Trophoblast cell (in vitro differentiated cells and primary cell): Measurements from ENCODE around the gene RAB23.
"Not testable (repeated sequence)": the region's sequence is repeated elsewhere in the genome, so short reads cannot be mapped to it uniquely, and the experiment has no call there.

Source experiments
- DNase-seq, 2 donors: peaks; one replicate each; pipeline ENCODE4 v3.0.0-alpha.2; 2016
- H2AFZ ChIP-seq: 2 replicates; pipeline ENCODE4 v1.6.1; 2013; ENCODE audit warnings: low read length, moderate library complexity, mild to moderate bottlenecking; ENCODE audit not compliant: insufficient read depth, poor library complexity
- H2AK5ac ChIP-seq: 2 replicates; pipeline ENCODE4 v1.6.1; 2013; ENCODE audit warnings: mild to moderate bottlenecking, low read length
- H2BK120ac ChIP-seq: 2 replicates; pipeline ENCODE4 v1.6.1; 2013; ENCODE audit warnings: low read length, mild to moderate bottlenecking, moderate library complexity; ENCODE audit not compliant: insufficient read depth, poor library complexity
- H2BK12ac ChIP-seq: 2 replicates; pipeline ENCODE4 v1.6.1; 2013; ENCODE audit warnings: mild to moderate bottlenecking, low read length, moderate library complexity
- H2BK5ac ChIP-seq: 2 replicates; pipeline ENCODE4 v1.6.1; 2013; ENCODE audit warnings: low read length, low read depth, moderate library complexity, mild to moderate bottlenecking; ENCODE audit not compliant: poor library complexity
- H3K14ac ChIP-seq: 2 replicates; pipeline ENCODE4 v1.6.1; 2013; ENCODE audit warnings: mild to moderate bottlenecking, low read length
- H3K18ac ChIP-seq: 2 replicates; pipeline ENCODE4 v1.6.1; 2013; ENCODE audit warnings: mild to moderate bottlenecking, low read length
- H3K23ac ChIP-seq: 2 replicates; pipeline ENCODE4 v1.6.1; 2013; ENCODE audit warnings: low read length
- H3K27ac ChIP-seq: 2 replicates; pipeline ENCODE4 v1.5.1; 2013; ENCODE audit warnings: low read depth, mild to moderate bottlenecking, inconsistent platforms, low read length, moderate library complexity
- H3K27me3 ChIP-seq: 2 replicates; pipeline ENCODE4 v1.6.1; 2013; ENCODE audit warnings: inconsistent platforms, mild to moderate bottlenecking, low read length, moderate library complexity; ENCODE audit not compliant: insufficient read depth
- H3K36me3 ChIP-seq, 2 experiments: 1 replicate in 1 of 2; 2 replicates in 1 of 2; pipeline ENCODE4 v1.6.1; 2013; ENCODE audit warnings: low read length in 2 of 2, mild to moderate bottlenecking in 2 of 2, moderate library complexity in 1 of 2; ENCODE audit not compliant: insufficient read depth in 2 of 2, control insufficient read depth in 1 of 2
- H3K4ac ChIP-seq: 2 replicates; pipeline ENCODE4 v1.6.1; 2013; ENCODE audit warnings: low read depth, mild to moderate bottlenecking, low read length, moderate library complexity
- H3K4me1 ChIP-seq, 2 experiments: 1 replicate in 1 of 2; 2 replicates in 1 of 2; pipeline ENCODE4 v1.6.1; 2013; ENCODE audit warnings: low read length in 2 of 2, mild to moderate bottlenecking in 2 of 2, moderate library complexity in 1 of 2; ENCODE audit not compliant: insufficient read depth in 2 of 2, control insufficient read depth in 1 of 2
- H3K4me2 ChIP-seq: 2 replicates; pipeline ENCODE4 v1.6.1; 2013; ENCODE audit warnings: inconsistent platforms, mild to moderate bottlenecking, low read length, moderate library complexity
- H3K4me3 ChIP-seq: 2 replicates; pipeline ENCODE4 v1.5.1; 2013; ENCODE audit warnings: mild to moderate bottlenecking, low read depth, low read length, inconsistent platforms
- H3K79me1 ChIP-seq: one replicate; pipeline ENCODE4 v1.6.1; 2013; ENCODE audit warnings: low read length
- H3K79me2 ChIP-seq: 2 replicates; pipeline ENCODE4 v1.6.1; 2013; ENCODE audit warnings: low read length, mild to moderate bottlenecking; ENCODE audit not compliant: control insufficient read depth, insufficient read depth, poor library complexity
- H3K9ac ChIP-seq: 2 replicates; pipeline ENCODE4 v1.6.1; 2013; ENCODE audit warnings: mild to moderate bottlenecking, low read length
- H3K9me3 ChIP-seq: 2 replicates; pipeline ENCODE4 v1.6.1; 2013; ENCODE audit warnings: low read depth, mild to moderate bottlenecking, control low read depth, inconsistent platforms, low read length; ENCODE audit not compliant: insufficient read depth
- H4K12ac ChIP-seq: 2 replicates; pipeline ENCODE4 v1.6.1; 2013; ENCODE audit warnings: low read depth, mild to moderate bottlenecking, low read length, moderate library complexity
- H4K8ac ChIP-seq: 2 replicates; pipeline ENCODE4 v1.6.1; 2013; ENCODE audit warnings: low read depth, mild to moderate bottlenecking, low read length, moderate library complexity
- H4K91ac ChIP-seq: one replicate; pipeline ENCODE4 v1.6.1; 2013; ENCODE audit warnings: low read depth, mild to moderate bottlenecking, low read length, moderate library complexity
- WGBS: extraction: QIAGEN DNeasy Blood & Tissue Kit; methylation state at CpG from one replicate; pipeline ENCODE4 v1.1.7; 2013; ENCODE audit warnings: missing lambda C conversion rate; ENCODE audit not compliant: insufficient read length, insufficient coverage; ENCODE audit errors: extremely low coverage; 5-methylcytosine and 5-hydroxymethylcytosine counted together

RAB23 gene

GRCh38 chr6:57243526-57243925 lies 21.4 kb upstream of the RAB23 start:
- H3K9ac ChIP-seq, H3K4me2 ChIP-seq: not testable (repeated sequence)

GRCh38 chr6:57242505-57242904 lies 20.4 kb upstream of the RAB23 start:
- Histone ChIP-seq H3K4ac (no peak overlapping the region), H3K18ac (no peak overlapping the region), H3K36me3 (no peaks in the 10 kb centered on the region), H3K9ac (no peak overlapping the region), H3K4me1 (no peaks in the 10 kb centered on the region), H3K14ac (no peak overlapping the region), H4K91ac (no peak overlapping the region), H3K23ac (no peak overlapping the region), H3K4me2 (no peak overlapping the region), H3K27ac (no peak overlapping the region), H3K27me3 (no peaks in the 10 kb centered on the region), H3K79me2 (no peaks in the 10 kb centered on the region), H3K79me1 (no peaks in the 10 kb centered on the region), H2BK120ac (no peak overlapping the region), H4K8ac (no peak overlapping the region), H2BK5ac (no peak overlapping the region), H2BK12ac (no peak overlapping the region), H3K9me3 (peaks cover 1% of the 10 kb centered on the region), H4K12ac (no peak overlapping the region), H2AK5ac (no peak overlapping the region), H3K4me3 (no peak overlapping the region), H2AFZ (no peak overlapping the region)
- no CpG with 5 or more reads among the region's 2 CpGs for WGBS
- DNase-seq, result peak in 1 of 2 donors; percentile 12

More at GRCh38 chr6:57243526-57243925, 21.4 kb upstream of the RAB23 start:
- not testable (repeated sequence) for H2BK5ac ChIP-seq, H4K8ac ChIP-seq, H3K79me1 ChIP-seq, H3K9me3 ChIP-seq, H4K91ac ChIP-seq, H2BK12ac ChIP-seq, H2AFZ ChIP-seq, H3K4me3 ChIP-seq, H3K18ac ChIP-seq, H3K36me3 ChIP-seq, H3K4me1 ChIP-seq, H3K27me3 ChIP-seq, H2BK120ac ChIP-seq, H3K27ac ChIP-seq, H4K12ac ChIP-seq, H2AK5ac ChIP-seq, H3K14ac ChIP-seq, DNase-seq, H3K79me2 ChIP-seq, H3K23ac ChIP-seq, H3K4ac ChIP-seq
- no CpG with 5 or more reads among the region's 13 CpGs for WGBS

GRCh38 chr6:57226221-57226620 lies 4.1 kb upstream of the RAB23 start:
- Histone ChIP-seq H2AFZ (no peak overlapping the region), H2BK120ac (no peak overlapping the region), H4K8ac (no peak overlapping the region), H3K4me2 (no peak overlapping the region), H3K14ac (no peak overlapping the region), H3K36me3 (no peaks in the 10 kb centered on the region), H3K4ac (no peak overlapping the region), H3K27me3 (no peaks in the 10 kb centered on the region), H3K9me3 (no peaks in the 10 kb centered on the region), H3K4me1 (peaks cover 0 to 6% of the 10 kb centered on the region in 2 experiments), H4K91ac (no peak overlapping the region), H2AK5ac (no peak overlapping the region), H3K79me2 (peaks cover 4% of the 10 kb centered on the region), H2BK5ac (no peak overlapping the region), H3K18ac (no peak overlapping the region), H4K12ac (no peak overlapping the region), H3K23ac (no peak overlapping the region), H3K79me1 (peaks cover 13% of the 10 kb centered on the region), H3K9ac (no peak overlapping the region), H2BK12ac (no peak overlapping the region), H3K4me3 (no peak overlapping the region), H3K27ac (no peak overlapping the region)
- WGBS, result no CpG with 5 or more reads among the region's 2 CpGs
- no peak for DNase-seq

- Histone ChIP-seq H2BK120ac (no peak overlapping the region), H2BK12ac (no peak overlapping the region), H4K8ac (no peak overlapping the region), H3K23ac (no peak overlapping the region), H3K79me2 (peaks cover 4% of the 10 kb centered on the region), H3K18ac (no peak overlapping the region), H3K4me1 (peaks cover 0 to 6% of the 10 kb centered on the region in 2 experiments), H2AK5ac (no peak overlapping the region), H3K27ac (peak overlapping the region; percentile 41), H3K9ac (no peak overlapping the region), H3K79me1 (peaks cover 14% of the 10 kb centered on the region), H3K4me2 (no peak overlapping the region), H3K27me3 (no peaks in the 10 kb centered on the region), H2BK5ac (no peak overlapping the region), H3K14ac (no peak overlapping the region), H3K4me3 (no peak overlapping the region), H3K36me3 (no peaks in the 10 kb centered on the region), H3K9me3 (no peaks in the 10 kb centered on the region), H4K91ac (no peak overlapping the region), H2AFZ (no peak overlapping the region), H3K4ac (no peak overlapping the region), H4K12ac (no peak overlapping the region)
- DNase-seq, result peak in 1 of 2 donors; percentile 30
- no CpG with 5 or more reads among the region's 1 CpG for WGBS
These were observed 2.8 kb upstream of the RAB23 start for GRCh38 chr6:57224769-57225515.
